Upper lobe of right lung (tissue), 1 donor: ENCODE data around the gene BRF1. TPM values are rescaled to one million over a fixed set of nuclear protein-coding genes. Genes with fewer than 3 reads are reported as not detected.
A peak's percentile ranks its signal among the peaks of the same experiment; 100 is the strongest.

Experiments
- ATAC-seq: fragments of 200-7000 bp; cut with Tn5 transposase; one replicate; pipeline ENCODE4 v1.9.1; 2020; ENCODE audit warnings: mild to moderate bottlenecking, moderate library complexity
- DNase-seq: peaks from one replicate; pipeline ENCODE4 v3.0.0-alpha.2; 2020
- H3K27ac ChIP-seq: fragments of 200-600 bp; one replicate; pipeline ENCODE4 v1.8.0; 2022
- H3K27me3 ChIP-seq: fragments of 200-600 bp; one replicate; pipeline ENCODE4 v1.8.0; 2022; ENCODE audit warnings: mild to moderate bottlenecking
- H3K36me3 ChIP-seq: fragments of 200-600 bp; one replicate; pipeline ENCODE4 v1.8.0; 2022
- H3K4me1 ChIP-seq: fragments of 200-600 bp; one replicate; pipeline ENCODE4 v1.8.0; 2022
- H3K4me3 ChIP-seq: fragments of 200-600 bp; one replicate; pipeline ENCODE4 v1.8.0; 2022; ENCODE audit warnings: mild to moderate bottlenecking
- H3K9me3 ChIP-seq: fragments of 200-600 bp; one replicate; pipeline ENCODE4 v1.8.0; 2022
- CTCF ChIP-seq: fragments of 200-600 bp; IDR thresholded peaks from one replicate; pipeline ENCODE4 v1.8.0; 2022; ENCODE audit warnings: antibody characterized with exemption
- intact Hi-C: fragments of 100-400 bp; cut with DNase I; formaldehyde crosslinking; loops from one replicate; pipeline ENCODE4 v1.11.0; 2022
- total RNA-seq: library from RNA; stranded (reverse); fragmentation: NEBNext Ultra II Directional; extraction: Animal tissue kit (Norgen Biotek cat#: 25700); gene quantifications from one replicate; pipeline ENCODE4 v1.2.1, GENCODE V29; 2021
- donor health status: DM: no; HTN: yes; CAD: no; lungs with severe emphysema.

BRF1 gene
- total RNA-seq, 1 donor from 2014 or later = 31.2 TPM

- ATAC-seq (no peak), DNase-seq (no peak)
- H3K4me1 ChIP-seq = peaks cover 8% of the 10 kb centered on the region
- H3K4me3 ChIP-seq = no peak overlapping the region
- H3K36me3 ChIP-seq = peaks cover 4% of the 10 kb centered on the region
- H3K27me3 ChIP-seq = no peaks in the 10 kb centered on the region
- H3K9me3 ChIP-seq = no peaks in the 10 kb centered on the region
- intact Hi-C loops = no loop called here
- TF ChIP-seq CTCF = no peak
- H3K27ac ChIP-seq = no peak overlapping the region
Measured at GRCh38 chr14:105244334-105244733, 56.5 kb downstream of the BRF1 start.

GRCh38 chr14:105241641-105242040 is 59.2 kb downstream of the BRF1 start:
- Histone ChIP-seq H3K27ac (no peak overlapping the region), H3K9me3 (no peaks in the 10 kb centered on the region), H3K36me3 (peaks cover 4% of the 10 kb centered on the region), H3K4me3 (no peak overlapping the region), H3K4me1 (no peaks in the 10 kb centered on the region), H3K27me3 (no peaks in the 10 kb centered on the region)
- ATAC-seq (peak; percentile 38), DNase-seq (peak; percentile 55)
- intact Hi-C loops = no loop called here
- no peak for TF ChIP-seq CTCF

GRCh38 chr14:105240811-105241576 is 59.8 kb downstream of the BRF1 start:
- intact Hi-C loops = no loop called here
- no peaks in the 10 kb centered on the region for H3K4me1 ChIP-seq
- H3K27ac ChIP-seq = no peak overlapping the region
- H3K9me3 ChIP-seq = no peaks in the 10 kb centered on the region
- peak; percentile 22 for ATAC-seq
- peak; percentile 58 for DNase-seq
- TF ChIP-seq CTCF = no peak
- H3K27me3 ChIP-seq = no peaks in the 10 kb centered on the region
- no peak overlapping the region for H3K4me3 ChIP-seq
- H3K36me3 ChIP-seq = peaks cover 4% of the 10 kb centered on the region

- Histone ChIP-seq H3K36me3 (peaks cover 21% of the 10 kb centered on the region), H3K9me3 (no peaks in the 10 kb centered on the region), H3K27me3 (no peaks in the 10 kb centered on the region), H3K27ac (no peak overlapping the region), H3K4me3 (no peak overlapping the region), H3K4me1 (no peaks in the 10 kb centered on the region)
- TF ChIP-seq CTCF = no peak
- intact Hi-C loops = no loop called here
- DNase-seq (no peak), ATAC-seq (no peak)
Measured at GRCh38 chr14:105229099-105229655, 71.6 kb downstream of the BRF1 start.

- Histone ChIP-seq H3K36me3 (peaks cover 21% of the 10 kb centered on the region), H3K27me3 (no peaks in the 10 kb centered on the region), H3K4me3 (no peak overlapping the region), H3K4me1 (no peaks in the 10 kb centered on the region), H3K9me3 (no peaks in the 10 kb centered on the region), H3K27ac (no peak overlapping the region)
- TF ChIP-seq CTCF = no peak
- DNase-seq (no peak), ATAC-seq (peak; percentile 7)
- intact Hi-C loops = no loop called here
Measured at GRCh38 chr14:105228562-105228961, 72.2 kb downstream of the BRF1 start.
